Fibroblast of skin of left biceps (primary cell): ENCODE measurements around the gene GAL3ST1.

Source experiments
- DNase-seq, 2 experiments: peaks; one replicate each; pipeline ENCODE4 v3.0.0-alpha.2; 2013; ENCODE audit warnings: low read depth in 2 of 2

GAL3ST1 gene

GRCh38 chr22:30531651-30532608, 42.5 kb downstream of the GAL3ST1 start:
- no peak for DNase-seq

- no peak for DNase-seq
Measured at GRCh38 chr22:30526656-30527055, 47.8 kb downstream of the GAL3ST1 start.

GRCh38 chr22:30523646-30524489, 50.6 kb downstream of the GAL3ST1 start:
- DNase-seq: no peak

- no peak for DNase-seq
Measured at GRCh38 chr22:30521368-30522156, 52.9 kb downstream of the GAL3ST1 start.

- no peak for DNase-seq
Measured at GRCh38 chr22:30519842-30520425, 54.5 kb downstream of the GAL3ST1 start.

GRCh38 chr22:30516731-30517130, 57.7 kb downstream of the GAL3ST1 start:
- DNase-seq: no peak

- DNase-seq: no peak
Measured at GRCh38 chr22:30516273-30516672, 58.2 kb downstream of the GAL3ST1 start.

GRCh38 chr22:30514252-30514651, 60.2 kb downstream of the GAL3ST1 start:
- no peak for DNase-seq

GRCh38 chr22:30513462-30513861, 61.0 kb downstream of the GAL3ST1 start:
- DNase-seq: no peak

- DNase-seq: no peak
Measured at GRCh38 chr22:30511911-30512310, 62.6 kb downstream of the GAL3ST1 start.

GRCh38 chr22:30511109-30511508, 63.4 kb downstream of the GAL3ST1 start:
- no peak for DNase-seq

GRCh38 chr22:30508216-30508615, 66.2 kb downstream of the GAL3ST1 start:
- no peak for DNase-seq

GRCh38 chr22:30507670-30508069, 66.8 kb downstream of the GAL3ST1 start:
- no peak for DNase-seq

GRCh38 chr22:30506507-30506968, 67.9 kb downstream of the GAL3ST1 start:
- no peak for DNase-seq
